H1 (cell line): ENCODE measurements around the gene HOXB9. TPM values are rescaled to one million over a fixed set of nuclear protein-coding genes. Genes with fewer than 3 reads are reported as not detected.

Source experiments
- CTCF ChIA-PET: fragments of 300-600 bp; sonication (Branson Sonifier 250); formaldehyde crosslinking; loops from one replicate; lab custom pipeline; 2021; ENCODE audit not compliant: partially characterized antibody; lab: Charles Lee
- POLR2A ChIA-PET: fragments of 300-600 bp; sonication (Branson Sonifier 250); formaldehyde crosslinking; loops from one replicate; lab custom pipeline; 2021; ENCODE audit warnings: inconsistent platforms; ENCODE audit not compliant: partially characterized antibody; lab: Charles Lee
- DNase-seq, 2 experiments: peaks; one replicate each; pipeline versions ENCODE4 v3.0.0 to v3.0.0-alpha.2; 2010 to 2022; ENCODE audit warnings: low spot score in 2 of 2, low read depth in 1 of 2, mixed read lengths in 1 of 2
- FAIRE-seq: peaks from 2 replicates; lab custom pipeline; 2011; peaks lifted over from hg19 to GRCh38; lab: Jason Lieb, UNC
- H2AFZ ChIP-seq: 2 replicates; pipeline ENCODE4 v1.8.1; 2012; ENCODE audit warnings: low read length, inconsistent platforms
- H2AK5ac ChIP-seq: 2 replicates; pipeline ENCODE4 v1.6.1; 2013; ENCODE audit warnings: low read depth, low read length
- H2BK120ac ChIP-seq: replicated peaks from 2 replicates; pipeline ENCODE3; 2013; ENCODE audit warnings: low read depth, low read length, inconsistent platforms
- H2BK12ac ChIP-seq: 2 replicates; pipeline ENCODE4 v1.6.1; 2013; ENCODE audit warnings: low read depth, low read length
- H2BK15ac ChIP-seq: 2 replicates; pipeline ENCODE4 v1.6.1; 2013; ENCODE audit warnings: low read length
- H2BK20ac ChIP-seq: 2 replicates; pipeline ENCODE4 v1.6.1; 2013; ENCODE audit warnings: low read length
- H2BK5ac ChIP-seq: 2 replicates; pipeline ENCODE4 v1.6.1; 2013; ENCODE audit warnings: low read depth, low read length
- H3K14ac ChIP-seq: 2 replicates; pipeline ENCODE4 v1.6.1; 2013; ENCODE audit warnings: inconsistent platforms; ENCODE audit not compliant: insufficient read length
- H3K18ac ChIP-seq: 2 replicates; pipeline ENCODE4 v1.6.1; 2013; ENCODE audit warnings: low read length; ENCODE audit errors: extremely low read depth
- H3K23ac ChIP-seq: 2 replicates; pipeline ENCODE4 v1.6.1; 2013; ENCODE audit warnings: inconsistent platforms; ENCODE audit not compliant: insufficient read length
- H3K23me2 ChIP-seq: 2 replicates; pipeline ENCODE4 v1.6.1; 2013; ENCODE audit warnings: low read depth, low read length
- H3K27ac ChIP-seq: 2 replicates; pipeline ENCODE4 v1.6.1; 2011; ENCODE audit warnings: low read depth, low read length, inconsistent platforms
- H3K27me3 ChIP-seq, 4 experiments: replicated peaks in 1 of 4; 1 replicate in 1 of 4; 2 replicates in 3 of 4; pipeline versions ENCODE4 v1.6.1 to v1.8.1; 2011 to 2013; ENCODE audit warnings: low read length in 3 of 4, mild to moderate bottlenecking in 3 of 4, inconsistent platforms in 2 of 4, mixed read lengths in 2 of 4, moderate library complexity in 1 of 4; ENCODE audit not compliant: control insufficient read depth in 3 of 4, insufficient read depth in 3 of 4; ENCODE audit errors: extremely low read depth in 1 of 4
- H3K36me3 ChIP-seq, 4 experiments: 2 replicates each; pipeline versions ENCODE4 v1.6.1 to v1.8.1; 2011 to 2013; ENCODE audit warnings: mild to moderate bottlenecking in 4 of 4, low read length in 3 of 4, moderate library complexity in 2 of 4, control low read depth in 1 of 4, inconsistent platforms in 1 of 4; ENCODE audit not compliant: insufficient read depth in 4 of 4, control insufficient read depth in 2 of 4
- H3K4ac ChIP-seq: replicated peaks from 2 replicates; pipeline ENCODE3; 2013; ENCODE audit warnings: low read length, low read depth, mixed read lengths, inconsistent platforms; ENCODE audit not compliant: insufficient read length
- H3K4me1 ChIP-seq, 4 experiments: replicated peaks in 1 of 4; 1 replicate in 1 of 4; 2 replicates in 3 of 4; pipeline versions ENCODE4 v1.6.1 to v1.8.1; 2011 to 2013; ENCODE audit warnings: low read length in 3 of 4, inconsistent platforms in 2 of 4, mixed read lengths in 1 of 4; ENCODE audit not compliant: insufficient read depth in 4 of 4, control insufficient read depth in 3 of 4
- H3K4me2 ChIP-seq, 2 experiments: 2 replicates each; pipeline versions ENCODE4 v1.6.1 to v1.8.1; 2011 to 2013; ENCODE audit warnings: low read depth in 2 of 2, low read length in 2 of 2, control low read depth in 1 of 2, inconsistent platforms in 1 of 2, mild to moderate bottlenecking in 1 of 2; ENCODE audit not compliant: insufficient read depth in 1 of 2
- H3K4me3 ChIP-seq, 4 experiments: fragments of 200-600, 300-600 bp in 1 of 4; sonication (generic), shearing (Covaris generic), sonication (Bioruptor Twin) in 1 of 4; 2 replicates each; pipeline versions ENCODE4 v1.5.1 to v1.8.1; 2011 to 2016; ENCODE audit warnings: low read length in 4 of 4, low read depth in 3 of 4, control low read depth in 2 of 4, inconsistent platforms in 2 of 4, mild to moderate bottlenecking in 2 of 4, mixed read lengths in 1 of 4, moderate library complexity in 1 of 4; ENCODE audit not compliant: insufficient read depth in 2 of 4; ENCODE audit errors: extremely low read depth in 1 of 4
- H3K56ac ChIP-seq: replicated peaks from 2 replicates; pipeline ENCODE3; 2013; ENCODE audit warnings: low read depth, mild to moderate bottlenecking, mixed read lengths, low read length, inconsistent platforms; ENCODE audit not compliant: insufficient read length
- H3K79me1 ChIP-seq: 2 replicates; pipeline ENCODE4 v1.6.1; 2013; ENCODE audit warnings: low read depth, low read length, control low read depth
- H3K79me2 ChIP-seq, 2 experiments: 2 replicates each; pipeline versions ENCODE4 v1.6.1 to v1.8.1; 2012 to 2013; ENCODE audit warnings: low read length in 2 of 2, mild to moderate bottlenecking in 2 of 2, inconsistent platforms in 1 of 2; ENCODE audit not compliant: insufficient read depth in 2 of 2, control insufficient read depth in 1 of 2
- H3K9ac ChIP-seq, 4 experiments: replicated peaks in 1 of 4; 1 replicate in 1 of 4; 2 replicates in 3 of 4; pipeline versions ENCODE4 v1.6.1 to v1.8.1; 2011 to 2013; ENCODE audit warnings: low read depth in 3 of 4, low read length in 3 of 4, control low read depth in 2 of 4, mild to moderate bottlenecking in 2 of 4, moderate library complexity in 2 of 4, inconsistent platforms in 1 of 4; ENCODE audit errors: extremely low read depth in 1 of 4
- H3K9me3 ChIP-seq, 2 experiments: 2 replicates each; pipeline versions ENCODE4 v1.6.1 to v1.8.1; 2012 to 2013; ENCODE audit warnings: mild to moderate bottlenecking in 2 of 2, moderate library complexity in 2 of 2, control low read depth in 1 of 2, inconsistent platforms in 1 of 2, low read depth in 1 of 2, low read length in 1 of 2, mixed read lengths in 1 of 2; ENCODE audit not compliant: insufficient read depth in 2 of 2
- H4K20me1 ChIP-seq, 2 experiments: replicated peaks in 1 of 2; 2 replicates each; pipeline versions ENCODE3 to v1.8.1; 2011 to 2013; ENCODE audit warnings: inconsistent platforms in 2 of 2, low read length in 2 of 2, mild to moderate bottlenecking in 1 of 2; ENCODE audit not compliant: insufficient read depth in 2 of 2, control insufficient read depth in 1 of 2
- H4K5ac ChIP-seq: 2 replicates; pipeline ENCODE4 v1.6.1; 2013; ENCODE audit warnings: low read length, low read depth, mixed read lengths, inconsistent platforms; ENCODE audit not compliant: insufficient read length
- H4K8ac ChIP-seq: 2 replicates; pipeline ENCODE4 v1.8.0; 2013; ENCODE audit warnings: mild to moderate bottlenecking, moderate library complexity, low read length, inconsistent platforms; ENCODE audit not compliant: insufficient read depth; ENCODE audit errors: extremely low read depth
- H4K91ac ChIP-seq: replicated peaks from 2 replicates; pipeline ENCODE3; 2013; ENCODE audit warnings: low read length, mixed read lengths, inconsistent platforms; ENCODE audit not compliant: insufficient read length
- CREB1 ChIP-seq: IDR thresholded peaks from 2 replicates; pipeline ENCODE4 v1.6.1; 2012; ENCODE audit warnings: inconsistent platforms
- EZH2 ChIP-seq: fragments of 200-600 bp; sonication (generic); IDR thresholded peaks from 2 replicates; pipeline ENCODE4 v1.7.1; 2012; ENCODE audit warnings: low read depth, mild to moderate bottlenecking, moderate library complexity, low read length, inconsistent platforms; ENCODE audit not compliant: severe bottlenecking
- RNF2 ChIP-seq: fragments of 200-900, 300-1000 bp; sonication (generic); IDR thresholded peaks from 2 replicates; pipeline ENCODE4 v1.7.1; 2016; ENCODE audit warnings: borderline replicate concordance, low read depth, mild to moderate bottlenecking, antibody characterized with exemption, low read length; ENCODE audit not compliant: poor library complexity, severe bottlenecking; ENCODE audit errors: missing control alignments
- SP1 ChIP-seq: IDR thresholded peaks from 2 replicates; pipeline ENCODE4 v1.6.1; 2011; ENCODE audit warnings: low read depth, low read length
- SUZ12 ChIP-seq: fragments of 200-600 bp; sonication (generic); IDR thresholded peaks from 2 replicates; pipeline ENCODE4 v1.6.1; 2012; ENCODE audit warnings: mild to moderate bottlenecking, inconsistent platforms, low read length, moderate library complexity, mixed read lengths
- WGBS, 2 experiments: shearing (Covaris generic) in 1 of 2; methylation state at CpG; one replicate each; pipeline versions ENCODE4 v1.1.6 to v1.1.7; 2013 to 2015; ENCODE audit warnings: low lambda C conversion rate in 2 of 2, mixed read lengths in 2 of 2, inconsistent platforms in 1 of 2, low coverage in 1 of 2, missing lambda C conversion rate in 1 of 2; ENCODE audit not compliant: insufficient replicate concordance in 2 of 2, insufficient coverage in 1 of 2, insufficient read length in 1 of 2; ENCODE audit errors: extremely low coverage in 1 of 2, missing lambda C conversion rate in 1 of 2; 5-methylcytosine and 5-hydroxymethylcytosine counted together
- polyA plus RNA-seq, 7 experiments: library from polyadenylated mRNA; depleted of rRNA in 3 of 7; stranded (reverse) in 5 of 7; unstranded in 2 of 7; fragments of >200 nt in 5 of 7; fragments of 200-250 nt in 2 of 7; gene quantifications; 1 replicate in 5 of 7; 2 replicates in 1 of 7; 4 replicates in 1 of 7; pipeline versions ENCODE4 v1.2.1 to v1.2.3, GENCODE V29; 2011 to 2013; ENCODE audit warnings: missing spikeins in 2 of 7, mixed read lengths in 2 of 7
- total RNA-seq: library from RNA; stranded (reverse); fragmentation: NEBNext Ultra II Directional; extraction: Animal tissue kit (Norgen Biotek cat#: 25700); gene quantifications from 2 replicates; pipeline ENCODE4 v1.2.1, GENCODE V29; 2021

Gene HOXB9
- total and polyA plus RNA-seq, 2 of the 8 experiments (the other 6 are each of a cell fraction or from before 2014, with no cell fraction given), result not detected

DNA sequence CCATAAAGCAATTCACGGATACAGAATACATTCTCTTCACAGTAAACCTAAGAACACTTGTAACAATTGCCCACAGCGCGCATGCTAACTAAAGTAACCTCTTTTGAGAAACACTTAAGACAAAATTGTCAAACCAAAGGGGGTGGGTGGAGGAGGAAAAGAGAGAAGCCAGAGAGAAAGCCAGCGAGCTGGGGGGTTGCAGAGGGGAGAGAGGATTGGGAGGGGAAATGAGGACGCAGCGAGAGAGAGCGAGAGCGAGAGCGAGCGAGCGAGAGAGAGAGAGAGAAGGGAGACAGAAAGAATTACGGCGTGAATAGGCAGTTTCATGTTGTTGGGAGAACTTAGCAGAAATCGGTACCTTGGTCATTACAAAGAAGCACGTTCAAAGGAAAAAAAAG, 13.7 kb downstream of the HOXB9 start:
- peaks cover 22 to 33% of the 10 kb centered on the region in 2 experiments for H4K20me1 ChIP-seq
- no peak overlapping the region; the same call in 1 of the 2 replicates for H2BK20ac ChIP-seq
- H3K4me2 ChIP-seq, result no peak overlapping the region; a peak in 2 of 4 replicates
- no peak overlapping the region for H3K14ac ChIP-seq
- peaks cover 2% of the 10 kb centered on the region; the same call in 1 of the 2 replicates for H3K23me2 ChIP-seq
- TF ChIP-seq EZH2, result peak; percentile 93
- TF ChIP-seq CREB1, result no peak
- TF ChIP-seq SP1, result no peak
- TF ChIP-seq RNF2, result peak; percentile 78
- TF ChIP-seq SUZ12, result peak; percentile 88
- H3K27ac ChIP-seq, result no peak overlapping the region
- POLR2A ChIA-PET, result interaction anchor here (2.0 kb wide), 1 partner anchor 49 kb away, joined by 4 read pairs; no protein-coding TSS in a partner anchor
- H3K56ac ChIP-seq, result no peak overlapping the region
- H3K23ac ChIP-seq, result no peak overlapping the region
- H3K36me3 ChIP-seq, result peaks cover 0 to 18% (median 0%) of the 10 kb centered on the region in 4 experiments; a peak in 1 of 8 replicates
- H3K9me3 ChIP-seq, result no peaks in the 10 kb centered on the region; a peak in 1 of 4 replicates
- DNase-seq (no peak), FAIRE-seq (no peak)
- H4K5ac ChIP-seq, result no peak overlapping the region
- H3K4me1 ChIP-seq, result peaks cover 0 to 7% (median 4%) of the 10 kb centered on the region in 4 experiments; a peak in 5 of 7 replicates
- no peak overlapping the region; a peak in 1 of 8 replicates for H3K4me3 ChIP-seq
- no peak overlapping the region for H2BK12ac ChIP-seq
- CTCF ChIA-PET, result interaction anchor here (0.6 to 2.0 kb wide), 8 partner anchors 9 to 447 kb away, joined by 3 to 6 read pairs (median 4); no protein-coding TSS in a partner anchor
- H4K8ac ChIP-seq, result no peak overlapping the region
- no peak overlapping the region for H2AFZ ChIP-seq
- WGBS, 2 experiments, result 5% methylated on average over 15 of the region's 15 CpGs; no CpG with 5 or more reads in 1 of the 2 experiments
- H3K79me1 ChIP-seq, result no peaks in the 10 kb centered on the region
- H2BK120ac ChIP-seq, result no peak overlapping the region
- no peak overlapping the region for H4K91ac ChIP-seq
- H3K27me3 ChIP-seq, result peaks cover 97 to 100% (median 99%) of the 10 kb centered on the region in 4 experiments
- no peak overlapping the region for H3K4ac ChIP-seq
- H3K9ac ChIP-seq, result no peak overlapping the region
- H2BK15ac ChIP-seq, result no peak overlapping the region
- no peak overlapping the region for H2AK5ac ChIP-seq
- no peak overlapping the region for H2BK5ac ChIP-seq
- no peaks in the 10 kb centered on the region for H3K79me2 ChIP-seq
- no peak overlapping the region for H3K18ac ChIP-seq
